NB4 (cell line): ENCODE results near the gene PDZRN4.

Source experiments
- MAX ChIP-seq: IDR thresholded peaks from 2 replicates; pipeline ENCODE4 v1.6.1; 2011; ENCODE audit warnings: low read depth, low read length
- MYC ChIP-seq: IDR thresholded peaks from 2 replicates; pipeline ENCODE4 v1.6.1; 2011; ENCODE audit warnings: low read depth, low read length
- POLR2A ChIP-seq: IDR thresholded peaks from 2 replicates; pipeline ENCODE4 v1.6.1; 2011; ENCODE audit warnings: mild to moderate bottlenecking; ENCODE audit not compliant: insufficient read length; ENCODE audit errors: extremely low read depth
- TF ChIP-seq, protein P1 (sequence below): IDR thresholded peaks from one replicate; pipeline ENCODE4 v1.5.1; 2012; ENCODE audit warnings: low read depth, low read length

DNA sequence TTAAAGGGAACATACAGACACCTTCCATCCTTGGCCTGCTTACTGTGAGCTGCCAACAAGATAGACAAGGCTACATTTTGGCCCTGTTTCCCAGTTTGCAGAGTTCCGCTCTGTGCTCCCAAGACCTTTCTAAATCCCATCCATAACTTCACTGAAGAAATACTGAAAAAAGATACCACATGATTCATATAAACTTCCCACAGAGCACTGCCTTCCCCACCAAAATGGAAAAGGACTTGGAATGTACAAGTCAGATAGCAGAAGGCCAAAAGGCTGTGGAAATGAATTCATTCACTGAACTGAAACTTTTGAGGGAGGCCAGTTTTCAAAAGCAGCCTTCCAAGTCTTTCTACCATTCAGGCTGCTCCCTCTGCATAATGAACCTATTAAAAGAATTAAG is 29.6 kb downstream of the PDZRN4 start:
- TF ChIP-seq, protein P1, sequence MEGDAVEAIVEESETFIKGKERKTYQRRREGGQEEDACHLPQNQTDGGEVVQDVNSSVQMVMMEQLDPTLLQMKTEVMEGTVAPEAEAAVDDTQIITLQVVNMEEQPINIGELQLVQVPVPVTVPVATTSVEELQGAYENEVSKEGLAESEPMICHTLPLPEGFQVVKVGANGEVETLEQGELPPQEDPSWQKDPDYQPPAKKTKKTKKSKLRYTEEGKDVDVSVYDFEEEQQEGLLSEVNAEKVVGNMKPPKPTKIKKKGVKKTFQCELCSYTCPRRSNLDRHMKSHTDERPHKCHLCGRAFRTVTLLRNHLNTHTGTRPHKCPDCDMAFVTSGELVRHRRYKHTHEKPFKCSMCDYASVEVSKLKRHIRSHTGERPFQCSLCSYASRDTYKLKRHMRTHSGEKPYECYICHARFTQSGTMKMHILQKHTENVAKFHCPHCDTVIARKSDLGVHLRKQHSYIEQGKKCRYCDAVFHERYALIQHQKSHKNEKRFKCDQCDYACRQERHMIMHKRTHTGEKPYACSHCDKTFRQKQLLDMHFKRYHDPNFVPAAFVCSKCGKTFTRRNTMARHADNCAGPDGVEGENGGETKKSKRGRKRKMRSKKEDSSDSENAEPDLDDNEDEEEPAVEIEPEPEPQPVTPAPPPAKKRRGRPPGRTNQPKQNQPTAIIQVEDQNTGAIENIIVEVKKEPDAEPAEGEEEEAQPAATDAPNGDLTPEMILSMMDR = no peak
- no peak for TF ChIP-seq MAX
- TF ChIP-seq POLR2A = no peak
- no peak for TF ChIP-seq MYC
